Measurements from ENCODE around the gene SESTD1. TPM values are rescaled to one million over a fixed set of nuclear protein-coding genes. Genes with fewer than 3 reads are reported as not detected.

The SESTD1 gene
- total and polyA plus RNA-seq, 2 experiments from 2014 or later: 12.6 to 21.6 TPM

DNA sequence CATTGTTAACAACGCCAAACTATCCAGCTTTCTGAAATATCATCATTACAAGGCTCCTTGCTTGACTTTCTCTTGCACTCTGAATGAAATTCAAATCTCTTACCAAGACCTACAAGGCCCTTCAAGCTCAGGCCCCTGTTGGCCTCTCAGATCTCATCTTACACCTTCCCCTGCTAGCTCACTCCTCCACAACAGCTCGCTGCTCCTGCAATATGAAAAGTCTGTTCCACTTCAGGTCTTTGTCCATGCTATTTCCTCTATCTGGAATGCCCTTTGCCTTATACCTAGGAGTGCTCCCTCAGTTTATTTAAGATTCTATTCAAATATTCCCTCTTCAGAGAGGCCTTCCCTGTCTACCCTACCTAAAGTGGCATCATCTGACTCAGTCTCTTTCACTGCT, 91.7 kb downstream of the SESTD1 start:
- no peak overlapping the region for H3K4me3 Mint-ChIP-seq
- no peak overlapping the region for H3K4me3 ChIP-seq
- no peaks in the 10 kb centered on the region for H3K27me3 ChIP-seq (ENCODE audit: insufficient read depth)
- DNase-seq (ENCODE audit: low spot score): peak; percentile 10
- peaks cover 21% of the 10 kb centered on the region for H3K4me1 Mint-ChIP-seq
- no peaks in the 10 kb centered on the region for H3F3A ChIP-seq (replicated peaks; ENCODE audit: low read depth)
- H3K36me3 ChIP-seq (ENCODE audit: insufficient read depth): no peaks in the 10 kb centered on the region
- ATAC-seq: peak; percentile 58; the same call in 2 of the 3 replicates
- no peaks in the 10 kb centered on the region for H3K79me2 ChIP-seq (replicated peaks; ENCODE audit: insufficient read depth)
- H4K20me1 ChIP-seq (replicated peaks; ENCODE audit: insufficient read depth): no peaks in the 10 kb centered on the region
- H2AFZ ChIP-seq: no peak overlapping the region
- peaks cover 9% of the 10 kb centered on the region; the same call in 1 of the 2 replicates for H3K4me1 ChIP-seq (ENCODE audit: insufficient read depth)
- no peaks in the 10 kb centered on the region for H3K27me3 Mint-ChIP-seq (ENCODE audit: insufficient read depth, low read depth, poor library complexity)
- no peaks in the 10 kb centered on the region for H3K36me3 Mint-ChIP-seq (ENCODE audit: low read depth)
- H3K9me2 ChIP-seq (ENCODE audit: insufficient read depth): no peaks in the 10 kb centered on the region
- H3K4me2 ChIP-seq: no peak overlapping the region
- H3K27ac Mint-ChIP-seq: peak overlapping the region; percentile 41; the same call in 1 of the 2 replicates
- no peak overlapping the region for H3K27ac ChIP-seq (ENCODE audit: low read depth)
- no peaks in the 10 kb centered on the region for H3K9me3 Mint-ChIP-seq
- TF ChIP-seq ZNF114 (CRISPR knock-in tag; IDR thresholded peaks at IDR 0.05): no peak
- TF ChIP-seq JUNB (IDR thresholded peaks at IDR 0.05; ENCODE audit: unreplicated experiment): no peak
- TF ChIP-seq, protein P1, sequence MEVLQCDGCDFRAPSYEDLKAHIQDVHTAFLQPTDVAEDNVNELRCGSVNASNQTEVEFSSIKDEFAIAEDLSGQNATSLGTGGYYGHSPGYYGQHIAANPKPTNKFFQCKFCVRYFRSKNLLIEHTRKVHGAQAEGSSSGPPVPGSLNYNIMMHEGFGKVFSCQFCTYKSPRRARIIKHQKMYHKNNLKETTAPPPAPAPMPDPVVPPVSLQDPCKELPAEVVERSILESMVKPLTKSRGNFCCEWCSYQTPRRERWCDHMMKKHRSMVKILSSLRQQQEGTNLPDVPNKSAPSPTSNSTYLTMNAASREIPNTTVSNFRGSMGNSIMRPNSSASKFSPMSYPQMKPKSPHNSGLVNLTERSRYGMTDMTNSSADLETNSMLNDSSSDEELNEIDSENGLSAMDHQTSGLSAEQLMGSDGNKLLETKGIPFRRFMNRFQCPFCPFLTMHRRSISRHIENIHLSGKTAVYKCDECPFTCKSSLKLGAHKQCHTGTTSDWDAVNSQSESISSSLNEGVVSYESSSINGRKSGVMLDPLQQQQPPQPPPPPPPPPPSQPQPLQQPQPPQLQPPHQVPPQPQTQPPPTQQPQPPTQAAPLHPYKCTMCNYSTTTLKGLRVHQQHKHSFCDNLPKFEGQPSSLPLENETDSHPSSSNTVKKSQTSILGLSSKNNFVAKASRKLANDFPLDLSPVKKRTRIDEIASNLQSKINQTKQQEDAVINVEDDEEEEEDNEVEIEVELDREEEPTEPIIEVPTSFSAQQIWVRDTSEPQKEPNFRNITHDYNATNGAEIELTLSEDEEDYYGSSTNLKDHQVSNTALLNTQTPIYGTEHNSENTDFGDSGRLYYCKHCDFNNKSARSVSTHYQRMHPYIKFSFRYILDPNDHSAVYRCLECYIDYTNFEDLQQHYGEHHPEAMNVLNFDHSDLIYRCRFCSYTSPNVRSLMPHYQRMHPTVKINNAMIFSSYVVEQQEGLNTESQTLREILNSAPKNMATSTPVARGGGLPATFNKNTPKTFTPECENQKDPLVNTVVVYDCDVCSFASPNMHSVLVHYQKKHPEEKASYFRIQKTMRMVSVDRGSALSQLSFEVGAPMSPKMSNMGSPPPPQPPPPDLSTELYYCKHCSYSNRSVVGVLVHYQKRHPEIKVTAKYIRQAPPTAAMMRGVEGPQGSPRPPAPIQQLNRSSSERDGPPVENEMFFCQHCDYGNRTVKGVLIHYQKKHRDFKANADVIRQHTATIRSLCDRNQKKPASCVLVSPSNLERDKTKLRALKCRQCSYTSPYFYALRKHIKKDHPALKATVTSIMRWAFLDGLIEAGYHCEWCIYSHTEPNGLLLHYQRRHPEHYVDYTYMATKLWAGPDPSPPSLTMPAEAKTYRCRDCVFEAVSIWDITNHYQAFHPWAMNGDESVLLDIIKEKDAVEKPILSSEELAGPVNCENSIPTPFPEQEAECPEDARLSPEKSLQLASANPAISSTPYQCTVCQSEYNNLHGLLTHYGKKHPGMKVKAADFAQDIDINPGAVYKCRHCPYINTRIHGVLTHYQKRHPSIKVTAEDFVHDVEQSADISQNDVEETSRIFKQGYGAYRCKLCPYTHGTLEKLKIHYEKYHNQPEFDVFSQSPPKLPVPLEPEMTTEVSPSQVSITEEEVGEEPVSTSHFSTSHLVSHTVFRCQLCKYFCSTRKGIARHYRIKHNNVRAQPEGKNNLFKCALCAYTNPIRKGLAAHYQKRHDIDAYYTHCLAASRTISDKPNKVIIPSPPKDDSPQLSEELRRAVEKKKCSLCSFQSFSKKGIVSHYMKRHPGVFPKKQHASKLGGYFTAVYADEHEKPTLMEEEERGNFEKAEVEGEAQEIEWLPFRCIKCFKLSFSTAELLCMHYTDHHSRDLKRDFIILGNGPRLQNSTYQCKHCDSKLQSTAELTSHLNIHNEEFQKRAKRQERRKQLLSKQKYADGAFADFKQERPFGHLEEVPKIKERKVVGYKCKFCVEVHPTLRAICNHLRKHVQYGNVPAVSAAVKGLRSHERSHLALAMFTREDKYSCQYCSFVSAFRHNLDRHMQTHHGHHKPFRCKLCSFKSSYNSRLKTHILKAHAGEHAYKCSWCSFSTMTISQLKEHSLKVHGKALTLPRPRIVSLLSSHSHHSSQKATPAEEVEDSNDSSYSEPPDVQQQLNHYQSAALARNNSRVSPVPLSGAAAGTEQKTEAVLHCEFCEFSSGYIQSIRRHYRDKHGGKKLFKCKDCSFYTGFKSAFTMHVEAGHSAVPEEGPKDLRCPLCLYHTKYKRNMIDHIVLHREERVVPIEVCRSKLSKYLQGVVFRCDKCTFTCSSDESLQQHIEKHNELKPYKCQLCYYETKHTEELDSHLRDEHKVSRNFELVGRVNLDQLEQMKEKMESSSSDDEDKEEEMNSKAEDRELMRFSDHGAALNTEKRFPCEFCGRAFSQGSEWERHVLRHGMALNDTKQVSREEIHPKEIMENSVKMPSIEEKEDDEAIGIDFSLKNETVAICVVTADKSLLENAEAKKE (CRISPR knock-in tag; IDR thresholded peaks at IDR 0.05): no peak
- no peak for TF ChIP-seq NANOG (IDR thresholded peaks at IDR 0.05; ENCODE audit: borderline replicate concordance)
- no peak for TF ChIP-seq EZH2phosphoT487 (IDR thresholded peaks at IDR 0.05; ENCODE audit: unreplicated experiment)
- TF ChIP-seq, protein P2, sequence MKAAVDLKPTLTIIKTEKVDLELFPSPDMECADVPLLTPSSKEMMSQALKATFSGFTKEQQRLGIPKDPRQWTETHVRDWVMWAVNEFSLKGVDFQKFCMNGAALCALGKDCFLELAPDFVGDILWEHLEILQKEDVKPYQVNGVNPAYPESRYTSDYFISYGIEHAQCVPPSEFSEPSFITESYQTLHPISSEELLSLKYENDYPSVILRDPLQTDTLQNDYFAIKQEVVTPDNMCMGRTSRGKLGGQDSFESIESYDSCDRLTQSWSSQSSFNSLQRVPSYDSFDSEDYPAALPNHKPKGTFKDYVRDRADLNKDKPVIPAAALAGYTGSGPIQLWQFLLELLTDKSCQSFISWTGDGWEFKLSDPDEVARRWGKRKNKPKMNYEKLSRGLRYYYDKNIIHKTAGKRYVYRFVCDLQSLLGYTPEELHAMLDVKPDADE (IDR thresholded peaks at IDR 0.05): no peak
- no peak for TF ChIP-seq ZNF331 (CRISPR knock-in tag; IDR thresholded peaks at IDR 0.05; ENCODE audit: low read depth)
- TF ChIP-seq, protein P3, sequence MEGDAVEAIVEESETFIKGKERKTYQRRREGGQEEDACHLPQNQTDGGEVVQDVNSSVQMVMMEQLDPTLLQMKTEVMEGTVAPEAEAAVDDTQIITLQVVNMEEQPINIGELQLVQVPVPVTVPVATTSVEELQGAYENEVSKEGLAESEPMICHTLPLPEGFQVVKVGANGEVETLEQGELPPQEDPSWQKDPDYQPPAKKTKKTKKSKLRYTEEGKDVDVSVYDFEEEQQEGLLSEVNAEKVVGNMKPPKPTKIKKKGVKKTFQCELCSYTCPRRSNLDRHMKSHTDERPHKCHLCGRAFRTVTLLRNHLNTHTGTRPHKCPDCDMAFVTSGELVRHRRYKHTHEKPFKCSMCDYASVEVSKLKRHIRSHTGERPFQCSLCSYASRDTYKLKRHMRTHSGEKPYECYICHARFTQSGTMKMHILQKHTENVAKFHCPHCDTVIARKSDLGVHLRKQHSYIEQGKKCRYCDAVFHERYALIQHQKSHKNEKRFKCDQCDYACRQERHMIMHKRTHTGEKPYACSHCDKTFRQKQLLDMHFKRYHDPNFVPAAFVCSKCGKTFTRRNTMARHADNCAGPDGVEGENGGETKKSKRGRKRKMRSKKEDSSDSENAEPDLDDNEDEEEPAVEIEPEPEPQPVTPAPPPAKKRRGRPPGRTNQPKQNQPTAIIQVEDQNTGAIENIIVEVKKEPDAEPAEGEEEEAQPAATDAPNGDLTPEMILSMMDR (conservative IDR thresholded peaks at IDR 0.05; ENCODE audit: low read depth in 2 of 2): no peak
- TF ChIP-seq EZH2 (IDR thresholded peaks at IDR 0.05; ENCODE audit: low read depth, unreplicated experiment): no peak
